Measurements from ENCODE around the gene TNKS1BP1. TPM values are rescaled to one million over a fixed set of nuclear protein-coding genes. Genes with fewer than 3 reads are reported as not detected.

TNKS1BP1 gene, protein sequence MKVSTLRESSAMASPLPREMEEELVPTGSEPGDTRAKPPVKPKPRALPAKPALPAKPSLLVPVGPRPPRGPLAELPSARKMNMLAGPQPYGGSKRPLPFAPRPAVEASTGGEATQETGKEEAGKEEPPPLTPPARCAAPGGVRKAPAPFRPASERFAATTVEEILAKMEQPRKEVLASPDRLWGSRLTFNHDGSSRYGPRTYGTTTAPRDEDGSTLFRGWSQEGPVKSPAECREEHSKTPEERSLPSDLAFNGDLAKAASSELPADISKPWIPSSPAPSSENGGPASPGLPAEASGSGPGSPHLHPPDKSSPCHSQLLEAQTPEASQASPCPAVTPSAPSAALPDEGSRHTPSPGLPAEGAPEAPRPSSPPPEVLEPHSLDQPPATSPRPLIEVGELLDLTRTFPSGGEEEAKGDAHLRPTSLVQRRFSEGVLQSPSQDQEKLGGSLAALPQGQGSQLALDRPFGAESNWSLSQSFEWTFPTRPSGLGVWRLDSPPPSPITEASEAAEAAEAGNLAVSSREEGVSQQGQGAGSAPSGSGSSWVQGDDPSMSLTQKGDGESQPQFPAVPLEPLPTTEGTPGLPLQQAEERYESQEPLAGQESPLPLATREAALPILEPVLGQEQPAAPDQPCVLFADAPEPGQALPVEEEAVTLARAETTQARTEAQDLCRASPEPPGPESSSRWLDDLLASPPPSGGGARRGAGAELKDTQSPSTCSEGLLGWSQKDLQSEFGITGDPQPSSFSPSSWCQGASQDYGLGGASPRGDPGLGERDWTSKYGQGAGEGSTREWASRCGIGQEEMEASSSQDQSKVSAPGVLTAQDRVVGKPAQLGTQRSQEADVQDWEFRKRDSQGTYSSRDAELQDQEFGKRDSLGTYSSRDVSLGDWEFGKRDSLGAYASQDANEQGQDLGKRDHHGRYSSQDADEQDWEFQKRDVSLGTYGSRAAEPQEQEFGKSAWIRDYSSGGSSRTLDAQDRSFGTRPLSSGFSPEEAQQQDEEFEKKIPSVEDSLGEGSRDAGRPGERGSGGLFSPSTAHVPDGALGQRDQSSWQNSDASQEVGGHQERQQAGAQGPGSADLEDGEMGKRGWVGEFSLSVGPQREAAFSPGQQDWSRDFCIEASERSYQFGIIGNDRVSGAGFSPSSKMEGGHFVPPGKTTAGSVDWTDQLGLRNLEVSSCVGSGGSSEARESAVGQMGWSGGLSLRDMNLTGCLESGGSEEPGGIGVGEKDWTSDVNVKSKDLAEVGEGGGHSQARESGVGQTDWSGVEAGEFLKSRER (N-terminal part only)
- 100 to 1,000 TPM in 3 of 4 donors, 10 to 100 TPM in 1; 98.5 to 165 (median 125) TPM for total RNA-seq

DNA sequence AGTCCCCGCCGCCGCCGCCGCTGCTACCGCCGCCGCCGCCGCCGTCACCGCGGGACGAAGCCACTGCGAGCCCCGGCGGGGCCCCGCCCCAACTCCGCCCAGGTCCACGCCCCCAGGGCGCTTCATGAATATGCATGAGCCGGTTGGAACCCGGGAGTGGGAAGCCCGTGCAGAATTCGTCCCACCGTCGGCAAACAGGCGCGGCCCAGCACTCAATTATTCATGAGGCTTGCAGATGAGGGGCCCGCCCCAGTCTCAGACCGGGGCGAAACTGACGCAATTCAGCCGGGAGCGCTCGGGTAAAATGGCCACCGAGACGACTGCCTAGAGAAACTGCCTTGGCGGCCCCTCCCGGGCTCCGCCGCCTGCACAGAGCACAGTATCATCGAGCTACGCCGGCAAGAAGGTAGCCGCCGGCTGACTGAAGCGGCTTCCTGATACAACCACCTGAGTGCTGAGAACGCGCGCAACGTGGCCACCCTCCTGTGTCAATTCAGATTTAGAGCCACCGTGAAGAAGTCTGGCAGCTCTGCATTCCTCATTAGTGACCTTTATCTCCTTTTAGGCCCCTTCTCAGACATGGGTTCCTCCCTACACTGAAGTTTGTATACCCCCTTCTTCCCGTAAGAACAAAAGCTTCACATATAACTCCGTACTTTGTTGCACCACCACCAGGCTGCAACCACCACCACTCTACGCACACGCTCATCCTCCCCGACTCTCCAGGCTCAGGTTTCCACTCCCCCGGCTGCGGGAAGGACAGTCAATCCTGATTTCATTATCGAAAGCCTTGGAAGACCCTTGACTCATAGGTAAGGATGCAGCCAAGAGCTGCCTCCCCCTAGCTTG is at the start of gene TNKS1BP1:
Gene TNKS1BP1, minus strand, starts transcription at position 67 of the 849 bp plus-strand sequence. CDS start 3,067 bp downstream, outside the sequence.
- intact Hi-C loops (cut with DNase I; ENCODE audit: low total_unique reads): loop anchor here (1.0 to 10.0 kb wide), 5 partner anchors 14 to 1254 kb away; partner anchors contain the start of genes SELENOH, TIMM10, ZDHHC5 and ZFP91
- Histone ChIP-seq H3K9me3 (no peaks in the 10 kb centered on the region), H3K36me3 (peaks cover 0 to 45% of the 10 kb centered on the region in 2 donors), H3K27ac (peak within 1 kb of the TSS; percentile 95 to 99 (median 97)), H3K4me1 (peaks cover 40 to 58% of the 10 kb centered on the region in 2 donors), H3K27me3 (no peaks in the 10 kb centered on the region), H3K4me3 (peak within 1 kb of the TSS; percentile 82 to 95 (median 90))
- TF ChIP-seq POLR2A (IDR thresholded peaks at IDR 0.05): peak; percentile 90 to 95
- TF ChIP-seq, protein P1, sequence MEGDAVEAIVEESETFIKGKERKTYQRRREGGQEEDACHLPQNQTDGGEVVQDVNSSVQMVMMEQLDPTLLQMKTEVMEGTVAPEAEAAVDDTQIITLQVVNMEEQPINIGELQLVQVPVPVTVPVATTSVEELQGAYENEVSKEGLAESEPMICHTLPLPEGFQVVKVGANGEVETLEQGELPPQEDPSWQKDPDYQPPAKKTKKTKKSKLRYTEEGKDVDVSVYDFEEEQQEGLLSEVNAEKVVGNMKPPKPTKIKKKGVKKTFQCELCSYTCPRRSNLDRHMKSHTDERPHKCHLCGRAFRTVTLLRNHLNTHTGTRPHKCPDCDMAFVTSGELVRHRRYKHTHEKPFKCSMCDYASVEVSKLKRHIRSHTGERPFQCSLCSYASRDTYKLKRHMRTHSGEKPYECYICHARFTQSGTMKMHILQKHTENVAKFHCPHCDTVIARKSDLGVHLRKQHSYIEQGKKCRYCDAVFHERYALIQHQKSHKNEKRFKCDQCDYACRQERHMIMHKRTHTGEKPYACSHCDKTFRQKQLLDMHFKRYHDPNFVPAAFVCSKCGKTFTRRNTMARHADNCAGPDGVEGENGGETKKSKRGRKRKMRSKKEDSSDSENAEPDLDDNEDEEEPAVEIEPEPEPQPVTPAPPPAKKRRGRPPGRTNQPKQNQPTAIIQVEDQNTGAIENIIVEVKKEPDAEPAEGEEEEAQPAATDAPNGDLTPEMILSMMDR (IDR thresholded peaks at IDR 0.05 in 4 of 5, conservative IDR thresholded peaks at IDR 0.05 in 1 of 5): no peak
- in situ Hi-C loops (cut with MboI; ENCODE audit: low sequenced_read_pairs in 4 of 4): loop anchor here in 3 of 4 donors (10.0 to 25.0 kb wide), 5 partner anchors 88 to 437 kb away; partner anchors contain the start of genes APLNR (in 1 of the 3), BTBD18 (in 1 of the 3), CTNND1 (in 1 of the 3) and YPEL4 (in 1 of the 3)
- DNase-seq (peak; percentile 99), ATAC-seq (peak; percentile 74 to 77)

DNA sequence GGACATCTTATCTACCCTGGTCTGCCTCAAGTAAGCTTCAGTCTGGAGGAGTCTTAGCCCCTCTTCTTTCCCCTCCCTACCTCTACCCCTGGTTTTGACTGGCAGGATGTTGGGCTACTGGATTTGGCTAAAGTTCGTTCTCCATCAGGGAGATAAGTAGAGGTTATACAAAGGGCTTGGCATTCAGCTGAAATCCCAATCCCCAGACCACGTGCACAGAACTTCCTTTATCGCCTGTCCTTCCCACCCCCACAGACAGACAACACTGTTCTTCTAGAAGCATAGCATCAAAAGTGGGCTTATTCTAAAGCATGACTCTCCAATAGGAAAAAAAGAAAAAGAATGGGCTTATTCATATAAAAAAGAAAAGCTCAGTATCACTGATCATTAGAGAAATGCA is 48.4 kb upstream of the TNKS1BP1 start:
- intact Hi-C loops (cut with DNase I; ENCODE audit: low total_unique reads) (no loop called here), in situ Hi-C loops (cut with MboI; ENCODE audit: low sequenced_read_pairs in 4 of 4) (loop anchor here in 2 of 4 donors (25.0 kb wide), 2 partner anchors 261 to 536 kb away; no protein-coding TSS in a partner anchor)
- Histone ChIP-seq H3K4me1 (no peaks in the 10 kb centered on the region), H3K27ac (peak overlapping the region in 2 of 4 donors; percentile 4 to 26), H3K27me3 (no peaks in the 10 kb centered on the region), H3K9me3 (no peaks in the 10 kb centered on the region), H3K36me3 (no peaks in the 10 kb centered on the region), H3K4me3 (no peak overlapping the region)
- ATAC-seq (no peak), DNase-seq (no peak)
- no peak for TF ChIP-seq POLR2A (IDR thresholded peaks at IDR 0.05)
- TF ChIP-seq, protein P1 (IDR thresholded peaks at IDR 0.05 in 4 of 5, conservative IDR thresholded peaks at IDR 0.05 in 1 of 5): no peak

DNA sequence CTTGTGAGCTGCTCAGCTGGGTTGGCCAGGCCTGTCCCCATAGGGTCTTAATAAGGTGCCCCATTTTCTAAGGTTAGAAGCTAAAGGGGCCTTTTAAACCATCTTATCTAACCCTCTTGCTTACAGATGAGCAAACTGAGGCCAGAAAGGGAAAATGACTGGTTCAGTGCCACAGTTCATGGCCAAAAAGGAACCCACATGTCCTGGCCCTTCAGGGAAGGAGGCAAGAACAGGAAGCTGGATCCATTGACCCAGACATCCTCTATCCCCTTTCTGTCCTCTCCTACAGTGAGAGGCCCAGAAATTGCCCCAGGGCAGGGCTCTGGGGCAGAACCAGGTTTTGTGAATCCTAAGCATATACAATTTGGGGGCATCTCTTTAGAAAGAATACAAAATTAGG is 46.2 kb upstream of the TNKS1BP1 start:
- H3K4me3 ChIP-seq: no peak overlapping the region
- no peak for ATAC-seq
- no peak for DNase-seq
- H3K36me3 ChIP-seq: no peaks in the 10 kb centered on the region
- H3K27ac ChIP-seq: no peak overlapping the region
- no peaks in the 10 kb centered on the region for H3K9me3 ChIP-seq
- no peaks in the 10 kb centered on the region for H3K4me1 ChIP-seq
- TF ChIP-seq POLR2A (IDR thresholded peaks at IDR 0.05): no peak
- TF ChIP-seq, protein P1 (IDR thresholded peaks at IDR 0.05 in 4 of 5, conservative IDR thresholded peaks at IDR 0.05 in 1 of 5): no peak
- no peaks in the 10 kb centered on the region for H3K27me3 ChIP-seq
- in situ Hi-C loops (cut with MboI; ENCODE audit: low sequenced_read_pairs in 4 of 4): loop anchor here in 2 of 4 donors (25.0 kb wide), 2 partner anchors 259 to 534 kb away; no protein-coding TSS in a partner anchor
- intact Hi-C loops (cut with DNase I; ENCODE audit: low total_unique reads): no loop called here

Measured in gastrocnemius medialis (tissue), 4 donors.